Measurements from ENCODE around the gene ANAPC7. TPM values are rescaled to one million over a fixed set of nuclear protein-coding genes. Genes with fewer than 3 reads are reported as not detected.
"Not testable (repeated sequence)": the region's sequence is repeated elsewhere in the genome, so short reads cannot be mapped to it uniquely, and the experiment has no call there.

Gene ANAPC7
- total RNA-seq, 1 experiment from 2014 or later: 144 TPM

DNA sequence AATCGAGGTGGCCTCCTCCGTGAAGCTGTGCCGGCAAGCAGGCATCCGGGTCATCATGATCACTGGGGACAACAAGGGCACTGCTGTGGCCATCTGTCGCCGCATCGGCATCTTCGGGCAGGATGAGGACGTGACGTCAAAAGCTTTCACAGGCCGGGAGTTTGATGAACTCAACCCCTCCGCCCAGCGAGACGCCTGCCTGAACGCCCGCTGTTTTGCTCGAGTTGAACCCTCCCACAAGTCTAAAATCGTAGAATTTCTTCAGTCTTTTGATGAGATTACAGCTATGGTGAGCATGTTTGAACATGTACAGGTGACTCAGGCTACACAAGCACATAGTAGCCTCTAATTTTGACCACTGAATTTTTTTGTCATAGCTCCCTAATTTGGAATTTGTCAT is 62.8 kb downstream of the ANAPC7 start:
- DNase-seq (ENCODE audit: low spot score): no peak
- no TSS peak for BruUV-seq (replicated peaks)
- no peaks in the 10 kb centered on the region for H3K9me3 ChIP-seq (ENCODE audit: low read depth, low read length, poor library complexity, severe bottlenecking)
- no peaks in the 10 kb centered on the region for H3K27me3 ChIP-seq (replicated peaks; ENCODE audit: insufficient read depth, low read depth, low read length, poor library complexity)
- ChIA-PET POLR2A (ENCODE audit: low non-redundant PET) (no interaction called here), CTCF (no interaction called here)
- TF ChIP-seq, protein P1, sequence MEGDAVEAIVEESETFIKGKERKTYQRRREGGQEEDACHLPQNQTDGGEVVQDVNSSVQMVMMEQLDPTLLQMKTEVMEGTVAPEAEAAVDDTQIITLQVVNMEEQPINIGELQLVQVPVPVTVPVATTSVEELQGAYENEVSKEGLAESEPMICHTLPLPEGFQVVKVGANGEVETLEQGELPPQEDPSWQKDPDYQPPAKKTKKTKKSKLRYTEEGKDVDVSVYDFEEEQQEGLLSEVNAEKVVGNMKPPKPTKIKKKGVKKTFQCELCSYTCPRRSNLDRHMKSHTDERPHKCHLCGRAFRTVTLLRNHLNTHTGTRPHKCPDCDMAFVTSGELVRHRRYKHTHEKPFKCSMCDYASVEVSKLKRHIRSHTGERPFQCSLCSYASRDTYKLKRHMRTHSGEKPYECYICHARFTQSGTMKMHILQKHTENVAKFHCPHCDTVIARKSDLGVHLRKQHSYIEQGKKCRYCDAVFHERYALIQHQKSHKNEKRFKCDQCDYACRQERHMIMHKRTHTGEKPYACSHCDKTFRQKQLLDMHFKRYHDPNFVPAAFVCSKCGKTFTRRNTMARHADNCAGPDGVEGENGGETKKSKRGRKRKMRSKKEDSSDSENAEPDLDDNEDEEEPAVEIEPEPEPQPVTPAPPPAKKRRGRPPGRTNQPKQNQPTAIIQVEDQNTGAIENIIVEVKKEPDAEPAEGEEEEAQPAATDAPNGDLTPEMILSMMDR (conservative IDR thresholded peaks at IDR 0.05; ENCODE audit: low read depth, low read length): no peak
- TF ChIP-seq EZH2 (IDR thresholded peaks at IDR 0.05; ENCODE audit: borderline replicate concordance, low read depth, low read length, poor library complexity, severe bottlenecking): no peak
- peaks cover 99% of the 10 kb centered on the region for H3K36me3 ChIP-seq (ENCODE audit: insufficient read depth, low read length, poor library complexity, severe bottlenecking)
- no peak overlapping the region for H3K4me3 ChIP-seq (ENCODE audit: low read depth, low read length, poor library complexity, severe bottlenecking)
- peaks cover 15% of the 10 kb centered on the region for H3K4me1 ChIP-seq (ENCODE audit: insufficient read depth, low read length, poor library complexity, severe bottlenecking)
- intact Hi-C loops (cut with micrococcal nuclease; ENCODE audit: unreplicated experiment): no loop called here
- no peak overlapping the region for H3K27ac ChIP-seq (ENCODE audit: low read depth, low read length, poor library complexity, severe bottlenecking)

DNA sequence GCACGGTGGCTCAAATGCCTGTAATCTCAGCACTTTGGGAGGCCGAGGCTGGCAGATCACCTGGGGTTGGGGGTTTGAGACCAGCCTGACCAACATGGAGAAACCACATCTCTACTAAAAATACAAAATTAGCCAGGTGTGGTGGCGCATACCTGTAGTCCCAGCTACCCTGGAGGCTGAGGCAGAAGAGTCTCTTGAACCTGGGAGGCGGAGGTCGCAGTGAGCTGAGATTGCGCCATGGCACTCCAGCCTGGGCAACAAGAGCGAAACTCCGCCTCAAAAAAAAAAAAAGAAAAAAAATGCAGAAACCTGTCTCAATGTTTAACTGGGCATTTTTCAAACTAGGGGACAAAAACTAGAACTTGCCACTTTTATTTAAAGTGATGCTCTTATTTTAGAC is 63.2 kb downstream of the ANAPC7 start:
- Histone ChIP-seq H3K4me1 (ENCODE audit: insufficient read depth, low read length, poor library complexity, severe bottlenecking) (peaks cover 10% of the 10 kb centered on the region), H3K36me3 (ENCODE audit: insufficient read depth, low read length, poor library complexity, severe bottlenecking) (peaks cover 99% of the 10 kb centered on the region)
- DNase-seq (ENCODE audit: low spot score); H3K27me3 ChIP-seq (replicated peaks; ENCODE audit: insufficient read depth, low read depth, low read length, poor library complexity); CTCF ChIA-PET; POLR2A ChIA-PET (ENCODE audit: low non-redundant PET); intact Hi-C loops (cut with micrococcal nuclease; ENCODE audit: unreplicated experiment); H3K4me3 ChIP-seq (ENCODE audit: low read depth, low read length, poor library complexity, severe bottlenecking); BruUV-seq (replicated peaks); H3K9me3 ChIP-seq (ENCODE audit: low read depth, low read length, poor library complexity, severe bottlenecking); H3K27ac ChIP-seq (ENCODE audit: low read depth, low read length, poor library complexity, severe bottlenecking): not testable (repeated sequence)

DNA sequence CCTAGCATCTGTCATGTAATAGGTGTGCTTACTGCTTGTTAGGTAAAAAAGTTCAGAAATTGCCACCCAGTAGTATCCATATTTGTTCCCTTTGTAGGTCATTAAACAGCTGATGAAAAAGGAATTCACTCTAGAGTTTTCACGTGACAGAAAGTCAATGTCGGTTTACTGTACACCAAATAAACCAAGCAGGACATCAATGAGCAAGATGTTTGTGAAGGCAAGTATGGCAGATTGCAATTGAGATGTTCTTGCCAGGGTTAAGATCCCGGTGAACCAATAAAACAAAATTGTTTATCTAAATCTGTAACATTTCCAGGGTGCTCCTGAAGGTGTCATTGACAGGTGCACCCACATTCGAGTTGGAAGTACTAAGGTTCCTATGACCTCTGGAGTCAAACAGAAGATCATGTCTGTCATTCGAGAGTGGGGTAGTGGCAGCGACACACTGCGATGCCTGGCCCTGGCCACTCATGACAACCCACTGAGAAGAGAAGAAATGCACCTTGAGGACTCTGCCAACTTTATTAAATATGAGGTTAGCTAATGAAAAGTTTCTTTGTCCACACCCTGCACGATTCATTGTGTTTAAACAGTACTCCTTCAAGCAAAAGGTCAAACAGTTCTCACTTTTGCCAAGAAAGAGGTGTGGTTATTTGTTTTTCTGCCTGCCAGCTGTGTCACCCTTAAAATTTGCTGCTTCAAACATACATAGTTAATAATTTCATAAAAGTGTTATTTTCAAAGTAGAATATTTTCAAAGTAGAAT is 64.1 kb downstream of the ANAPC7 start:
- TF ChIP-seq, protein P1 (conservative IDR thresholded peaks at IDR 0.05; ENCODE audit: low read depth, low read length): no peak
- TF ChIP-seq EZH2 (IDR thresholded peaks at IDR 0.05; ENCODE audit: borderline replicate concordance, low read depth, low read length, poor library complexity, severe bottlenecking): no peak
- H3K27ac ChIP-seq (ENCODE audit: low read depth, low read length, poor library complexity, severe bottlenecking): no peak overlapping the region
- ChIA-PET CTCF (no interaction called here), POLR2A (ENCODE audit: low non-redundant PET) (no interaction called here)
- no TSS peak for BruUV-seq (replicated peaks)
- no peak for DNase-seq (ENCODE audit: low spot score)
- no peaks in the 10 kb centered on the region for H3K9me3 ChIP-seq (ENCODE audit: low read depth, low read length, poor library complexity, severe bottlenecking)
- peaks cover 1% of the 10 kb centered on the region for H3K4me1 ChIP-seq (ENCODE audit: insufficient read depth, low read length, poor library complexity, severe bottlenecking)
- no peak overlapping the region for H3K4me3 ChIP-seq (ENCODE audit: low read depth, low read length, poor library complexity, severe bottlenecking)
- intact Hi-C loops (cut with micrococcal nuclease; ENCODE audit: unreplicated experiment): no loop called here
- H3K27me3 ChIP-seq (replicated peaks; ENCODE audit: insufficient read depth, low read depth, low read length, poor library complexity): no peaks in the 10 kb centered on the region
- peaks cover 99% of the 10 kb centered on the region for H3K36me3 ChIP-seq (ENCODE audit: insufficient read depth, low read length, poor library complexity, severe bottlenecking)

DNA sequence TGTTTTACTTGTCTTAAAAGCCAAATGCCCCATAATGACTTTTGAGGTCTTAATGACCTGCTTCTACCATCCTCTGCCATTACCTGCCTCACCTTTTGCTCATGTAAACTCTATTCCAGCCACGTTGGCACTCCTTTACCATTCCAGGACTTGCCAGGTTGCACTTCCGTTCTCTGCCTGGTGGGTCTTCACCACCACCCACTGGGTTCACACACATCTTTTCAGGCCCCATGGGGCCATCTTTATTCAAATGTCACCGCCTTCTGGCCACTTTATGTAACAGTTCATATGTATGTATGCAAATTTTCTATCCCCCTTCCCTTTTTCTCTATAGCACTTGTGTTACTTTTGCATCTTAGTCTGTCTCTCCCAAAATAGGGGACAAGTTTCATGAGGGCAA is 64.8 kb downstream of the ANAPC7 start:
- no peaks in the 10 kb centered on the region for H3K9me3 ChIP-seq (ENCODE audit: low read depth, low read length, poor library complexity, severe bottlenecking)
- no peaks in the 10 kb centered on the region for H3K27me3 ChIP-seq (replicated peaks; ENCODE audit: insufficient read depth, low read depth, low read length, poor library complexity)
- no peaks in the 10 kb centered on the region for H3K4me1 ChIP-seq (ENCODE audit: insufficient read depth, low read length, poor library complexity, severe bottlenecking)
- POLR2A ChIA-PET (ENCODE audit: low non-redundant PET): no interaction called here
- peak; percentile 65 for DNase-seq (ENCODE audit: low spot score)
- H3K27ac ChIP-seq (ENCODE audit: low read depth, low read length, poor library complexity, severe bottlenecking): no peak overlapping the region
- TF ChIP-seq EZH2 (IDR thresholded peaks at IDR 0.05; ENCODE audit: borderline replicate concordance, low read depth, low read length, poor library complexity, severe bottlenecking): no peak
- TF ChIP-seq, protein P1 (conservative IDR thresholded peaks at IDR 0.05; ENCODE audit: low read depth, low read length): peak; percentile 31; the same call in 1 of the 2 replicates
- intact Hi-C loops (cut with micrococcal nuclease; ENCODE audit: unreplicated experiment): no loop called here
- CTCF ChIA-PET: no interaction called here
- H3K36me3 ChIP-seq (ENCODE audit: insufficient read depth, low read length, poor library complexity, severe bottlenecking): peaks cover 99% of the 10 kb centered on the region
- no TSS peak for BruUV-seq (replicated peaks)
- no peak overlapping the region for H3K4me3 ChIP-seq (ENCODE audit: low read depth, low read length, poor library complexity, severe bottlenecking)
